Psoas muscle (tissue), 8 donors: ENCODE measurements around the gene DHX29. TPM values are rescaled to one million over a fixed set of nuclear protein-coding genes. Genes with fewer than 3 reads are reported as not detected.

ENCODE experiments used
- ATAC-seq, 4 donors: fragments of 200-7000 bp; cut with Tn5 transposase; one replicate each; pipeline ENCODE4 v1.9.1; 2020; ENCODE audit warnings: moderate library complexity in 3 of 4, mild to moderate bottlenecking in 2 of 4
- DNase-seq, 2 donors: peaks; one replicate each; pipeline ENCODE4 v3.0.0-alpha.2; 2020
- H3K27ac ChIP-seq: fragments of 200-600 bp; one replicate; pipeline ENCODE4 v1.8.0; 2022
- H3K27me3 ChIP-seq, 3 donors: fragments of 200-600 bp in 1 of 3; one replicate each; pipeline versions ENCODE4 v1.6.1 to v1.8.0; 2013 to 2022; ENCODE audit warnings: low read length in 2 of 3, mild to moderate bottlenecking in 2 of 3, moderate library complexity in 1 of 3; ENCODE audit not compliant: insufficient read depth in 3 of 3
- H3K36me3 ChIP-seq, 2 donors: fragments of 200-600 bp in 1 of 2; one replicate each; pipeline versions ENCODE4 v1.6.1 to v1.8.0; 2013 to 2022; ENCODE audit warnings: low read depth in 1 of 2, mild to moderate bottlenecking in 1 of 2, moderate library complexity in 1 of 2; ENCODE audit not compliant: insufficient read depth in 1 of 2
- H3K4me1 ChIP-seq: fragments of 200-600 bp; one replicate; pipeline ENCODE4 v1.8.0; 2022
- H3K4me3 ChIP-seq: fragments of 200-600 bp; one replicate; pipeline ENCODE4 v1.8.0; 2022; ENCODE audit warnings: mild to moderate bottlenecking
- H3K9me3 ChIP-seq: fragments of 200-600 bp; one replicate; pipeline ENCODE4 v1.8.0; 2022
- CTCF ChIP-seq: fragments of 200-600 bp; IDR thresholded peaks from one replicate; pipeline ENCODE4 v1.8.0; 2022; ENCODE audit warnings: antibody characterized with exemption
- WGBS, 3 donors: extraction: QIAGEN DNeasy Blood & Tissue Kit; methylation state at CpG; one replicate each; pipeline versions ENCODE4 v1.1.6 to v1.1.7; 2013; 5-methylcytosine and 5-hydroxymethylcytosine counted together
- intact Hi-C, 2 donors: fragments of 100-400 bp; cut with DNase I; formaldehyde crosslinking; loops; one replicate each; pipeline versions ENCODE4 v1.11.0 to v1.14.2; 2022
- polyA plus RNA-seq, 3 donors: library from polyadenylated mRNA; stranded (reverse); fragments of 200-250 nt; gene quantifications; one replicate each; pipeline ENCODE4 v1.2.3, GENCODE V29; 2013
- total RNA-seq, 4 donors: library from RNA; stranded (reverse); fragmentation: NEBNext Ultra II Directional in 2 of 4; extraction: Animal tissue kit (Norgen Biotek cat#: 25700) in 2 of 4; gene quantifications; one replicate each; pipeline versions ENCODE4 v1.2.1 to v1.2.4, GENCODE V29; 2021 to 2023
- donor health status: healthy with polysubstance abuse.
- donor health status: DM: no; HTN: no; CAD: no; lungs with moderate emphysema.
- donor health status: Bipolar disorder and iron deficiency.
- donor health status: healthy.
- donor health status: DM: yes; HTN: yes; CAD: no.
- donor health status: DM: no; HTN: no; CAD: no.
- donor health status: DM: no; HTN: no; CAD: no.
- donor health status: DM: yes; HTN: yes; CAD: no.

DHX29 gene
- total and polyA plus RNA-seq, 7 donors, result 16.1 to 47.7 (median 28.8) TPM

- intact Hi-C loops, result no loop called here
- ATAC-seq (no peak), DNase-seq (no peak)
- WGBS, 3 donors, result 72 to 74% (median 73%) methylated on average over 5 of the region's 5 CpGs
- Histone ChIP-seq H3K9me3 (no peaks in the 10 kb centered on the region), H3K4me1 (peaks cover 32% of the 10 kb centered on the region), H3K36me3 (peaks cover 0 to 5% of the 10 kb centered on the region in 2 donors), H3K4me3 (no peak overlapping the region), H3K27me3 (no peaks in the 10 kb centered on the region), H3K27ac (no peak overlapping the region)
- TF ChIP-seq CTCF, result no peak
Observed at GRCh38 chr5:55313870-55314617, 6.5 kb upstream of the DHX29 start.

GRCh38 chr5:55308254-55308836 is 851 bp upstream of the DHX29 start:
- H3K36me3 ChIP-seq, result peaks cover 0 to 5% of the 10 kb centered on the region in 2 donors
- no peaks in the 10 kb centered on the region for H3K9me3 ChIP-seq
- H3K27me3 ChIP-seq, result no peaks in the 10 kb centered on the region
- intact Hi-C loops, result no loop called here
- peak overlapping the region; percentile 95 for H3K4me3 ChIP-seq
- DNase-seq (no peak), ATAC-seq (peak in 2 of 4 donors; percentile 23 to 36)
- H3K4me1 ChIP-seq, result peaks cover 59% of the 10 kb centered on the region
- H3K27ac ChIP-seq, result peak overlapping the region; percentile 96
- TF ChIP-seq CTCF, result no peak
- 0 to 1% (median 0%) methylated on average over 13 of the region's 13 CpGs for WGBS, 3 donors

GRCh38 chr5:55306641-55307382 is 682 bp downstream of the DHX29 start:
- H3K27me3 ChIP-seq, result no peaks in the 10 kb centered on the region
- peak overlapping the region; percentile 95 for H3K4me3 ChIP-seq
- peak overlapping the region; percentile 96 for H3K27ac ChIP-seq
- H3K36me3 ChIP-seq, result peaks cover 0 to 5% of the 10 kb centered on the region in 2 donors
- 4 to 5% (median 5%) methylated on average over 12 of the region's 12 CpGs for WGBS, 3 donors
- intact Hi-C loops, result no loop called here
- H3K4me1 ChIP-seq, result peaks cover 57% of the 10 kb centered on the region
- peaks cover 3% of the 10 kb centered on the region for H3K9me3 ChIP-seq
- peak in 1 of 4 donors; percentile 7 for ATAC-seq
- DNase-seq, result no peak
- TF ChIP-seq CTCF, result no peak

GRCh38 chr5:55305345-55305744 is 2.1 kb downstream of the DHX29 start:
- H3K27me3 ChIP-seq, result no peaks in the 10 kb centered on the region
- WGBS, 3 donors, result 47 to 55% (median 48%) methylated on average over 4 of the region's 4 CpGs
- H3K27ac ChIP-seq, result no peak overlapping the region
- no peak for TF ChIP-seq CTCF
- peaks cover 8% of the 10 kb centered on the region for H3K9me3 ChIP-seq
- peak overlapping the region; percentile 95 for H3K4me3 ChIP-seq
- peaks cover 46% of the 10 kb centered on the region for H3K4me1 ChIP-seq
- DNase-seq (no peak), ATAC-seq (no peak)
- intact Hi-C loops, result no loop called here
- H3K36me3 ChIP-seq, result peaks cover 0 to 3% of the 10 kb centered on the region in 2 donors
